ENCODE data around the gene CANT1. TPM values are rescaled to one million over a fixed set of nuclear protein-coding genes. Genes with fewer than 3 reads are reported as not detected.

Gene CANT1
- 62.5 and 65.1 TPM in 2 replicates for total RNA-seq (2022)
- percentile 68 among the genes with signal in this experiment for Bru-seq, nascent RNA
- BruChase-seq, experiment 1, labeled RNA remaining after a 6-hour chase, result percentile 86 among the genes with signal in this experiment
- BruChase-seq, experiment 2, labeled RNA remaining after a 2-hour chase, result percentile 84 among the genes with signal in this experiment
- long read RNA-seq, transcript CANT1-201 (4 exons, 3,534 nt), result major isoform, 19 of 103 reads
- long read RNA-seq, transcript CANT1-202 (5 exons, 3,252 nt), result minor isoform, 9 of 103 reads
- long read RNA-seq, partial matches to known transcripts, result 2 of 103 reads
- long read RNA-seq, other reads (novel, unspliced or antisense), result 69 of 103 reads

DNA sequence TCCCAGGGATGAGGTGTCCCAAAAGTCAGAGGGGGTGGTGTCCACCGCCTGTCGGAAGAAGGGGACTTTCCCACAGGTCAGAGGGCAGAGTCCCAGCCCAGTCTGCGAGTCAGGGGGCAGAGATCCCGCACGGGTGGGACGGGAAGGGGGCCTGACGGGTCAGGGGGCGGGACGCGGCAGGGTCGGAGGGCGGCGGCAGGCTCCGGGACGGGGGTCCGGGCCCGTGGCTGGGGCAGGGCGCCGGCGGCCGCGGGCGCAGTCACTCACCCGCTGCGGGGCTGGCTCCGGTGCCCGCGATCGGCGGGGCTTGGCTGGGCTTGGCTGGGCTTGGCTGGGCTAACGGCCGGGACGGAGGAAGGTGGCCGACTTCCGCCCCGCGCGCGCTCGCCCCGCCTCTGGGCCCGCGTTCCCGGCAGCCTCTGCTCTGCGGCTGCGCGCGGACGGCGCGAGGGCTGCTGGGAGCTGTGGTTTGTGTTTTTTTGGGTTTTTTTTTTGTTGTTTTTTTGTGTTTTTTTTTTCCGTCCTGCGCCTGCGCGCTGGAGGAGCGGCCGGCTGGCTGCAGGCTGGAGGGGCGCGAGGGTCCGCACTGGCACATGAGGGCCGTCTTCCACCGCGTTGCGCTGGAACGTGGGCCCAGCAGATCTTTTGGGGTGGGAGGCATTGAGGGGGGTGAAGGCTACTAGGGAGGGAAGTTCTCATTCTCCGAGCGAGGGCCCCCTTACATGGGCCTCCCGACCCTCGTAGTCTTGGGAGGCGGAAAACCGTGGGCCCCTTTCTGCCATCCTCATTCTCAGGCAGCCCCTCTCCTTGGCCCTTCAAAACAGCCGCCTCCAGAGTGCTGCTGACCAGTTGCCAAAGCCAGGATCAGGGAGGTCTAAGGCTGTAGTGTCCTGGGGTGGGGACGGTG, at the start of gene CANT1:
CANT1 (minus strand) TSS at position 368 of the 907 bp plus-strand sequence. CDS start 12,142 bp downstream, outside the sequence.
- Mint-ChIP-seq H3K4me3 (ENCODE audit: unreplicated experiment) (peak within 1 kb of the TSS; percentile 90), H3K4me1 (ENCODE audit: insufficient read depth, unreplicated experiment) (peaks cover 26% of the 10 kb centered on the region), H3K27ac (ENCODE audit: low read depth, unreplicated experiment) (peak within 1 kb of the TSS; percentile 98), H3K36me3 (ENCODE audit: insufficient read depth, unreplicated experiment) (peaks cover 6% of the 10 kb centered on the region), H3K27me3 (ENCODE audit: insufficient read depth, unreplicated experiment) (no peaks in the 10 kb centered on the region), H3K9me3 (ENCODE audit: unreplicated experiment) (peaks cover 7% of the 10 kb centered on the region)
- ChIA-PET CTCF (interaction anchor here (0.6 kb wide), 2 partner anchors 38 to 603 kb away, joined by 3 read pairs; no protein-coding TSS in a partner anchor), POLR2A (interaction anchor here (0.6 to 0.8 kb wide), 7 partner anchors 11 to 700 kb away, joined by 3 to 9 read pairs (median 4); partner anchors contain the start of gene LGALS3BP)
- BruUV-seq (replicated peaks), result no TSS peak
- DNase-seq (ENCODE audit: unreplicated experiment), result peak; percentile 76
- intact Hi-C loops (cut with micrococcal nuclease), result loop anchor here (10.0 kb wide), 1 partner anchor 385 kb away; no protein-coding TSS in a partner anchor
- TF ChIP-seq, protein P1, sequence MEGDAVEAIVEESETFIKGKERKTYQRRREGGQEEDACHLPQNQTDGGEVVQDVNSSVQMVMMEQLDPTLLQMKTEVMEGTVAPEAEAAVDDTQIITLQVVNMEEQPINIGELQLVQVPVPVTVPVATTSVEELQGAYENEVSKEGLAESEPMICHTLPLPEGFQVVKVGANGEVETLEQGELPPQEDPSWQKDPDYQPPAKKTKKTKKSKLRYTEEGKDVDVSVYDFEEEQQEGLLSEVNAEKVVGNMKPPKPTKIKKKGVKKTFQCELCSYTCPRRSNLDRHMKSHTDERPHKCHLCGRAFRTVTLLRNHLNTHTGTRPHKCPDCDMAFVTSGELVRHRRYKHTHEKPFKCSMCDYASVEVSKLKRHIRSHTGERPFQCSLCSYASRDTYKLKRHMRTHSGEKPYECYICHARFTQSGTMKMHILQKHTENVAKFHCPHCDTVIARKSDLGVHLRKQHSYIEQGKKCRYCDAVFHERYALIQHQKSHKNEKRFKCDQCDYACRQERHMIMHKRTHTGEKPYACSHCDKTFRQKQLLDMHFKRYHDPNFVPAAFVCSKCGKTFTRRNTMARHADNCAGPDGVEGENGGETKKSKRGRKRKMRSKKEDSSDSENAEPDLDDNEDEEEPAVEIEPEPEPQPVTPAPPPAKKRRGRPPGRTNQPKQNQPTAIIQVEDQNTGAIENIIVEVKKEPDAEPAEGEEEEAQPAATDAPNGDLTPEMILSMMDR (IDR thresholded peaks at IDR 0.05; ENCODE audit: unreplicated experiment), result no peak

DNA sequence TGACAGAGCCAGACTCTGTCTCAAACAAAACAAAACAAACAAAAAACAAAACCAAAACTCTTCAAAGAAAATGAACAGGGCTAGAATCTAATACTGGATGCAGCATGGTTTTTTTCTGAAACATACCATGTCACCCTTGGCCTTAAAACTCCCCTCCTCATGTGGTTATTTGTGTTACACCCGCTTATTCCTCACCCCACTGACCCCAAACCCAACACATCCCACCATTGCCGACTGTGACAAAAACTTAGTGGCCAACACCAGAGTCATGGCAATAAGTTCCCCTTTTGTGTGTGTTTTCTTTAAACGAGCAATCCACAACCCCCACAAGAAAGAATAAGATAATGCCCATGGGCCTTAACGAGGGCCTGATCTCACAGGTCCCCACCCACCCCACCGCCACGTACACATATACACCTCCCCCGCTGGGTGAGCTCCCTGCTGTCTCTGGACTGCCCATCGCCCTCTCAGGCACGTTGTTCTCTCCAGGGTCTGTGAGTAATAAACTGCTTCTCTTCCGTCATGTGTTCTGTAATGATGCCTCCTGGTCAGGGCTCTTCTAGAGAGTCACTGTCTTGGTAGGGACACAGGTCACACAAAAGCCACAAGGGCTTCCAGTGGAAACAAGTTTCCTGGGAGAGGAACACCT, 48.3 kb upstream of the CANT1 start:
- ChIA-PET POLR2A (interaction anchor here (0.7 kb wide), 1 partner anchor 1646 kb away, joined by 3 read pairs; no protein-coding TSS in a partner anchor), CTCF (interaction anchor here (1.4 to 3.5 kb wide), 2 partner anchors 12 to 25 kb away, joined by 4 to 11 read pairs; no protein-coding TSS in a partner anchor)
- Mint-ChIP-seq H3K27ac (ENCODE audit: low read depth, unreplicated experiment) (no peak overlapping the region), H3K4me3 (ENCODE audit: unreplicated experiment) (no peak overlapping the region), H3K4me1 (ENCODE audit: insufficient read depth, unreplicated experiment) (peaks cover 5% of the 10 kb centered on the region), H3K9me3 (ENCODE audit: unreplicated experiment) (peaks cover 12% of the 10 kb centered on the region), H3K36me3 (ENCODE audit: insufficient read depth, unreplicated experiment) (no peaks in the 10 kb centered on the region), H3K27me3 (ENCODE audit: insufficient read depth, unreplicated experiment) (no peaks in the 10 kb centered on the region)
- TF ChIP-seq, protein P1 (IDR thresholded peaks at IDR 0.05; ENCODE audit: unreplicated experiment), result no peak
- intact Hi-C loops (cut with micrococcal nuclease), result no loop called here
- BruUV-seq (replicated peaks), result no TSS peak
- no peak for DNase-seq (ENCODE audit: unreplicated experiment)

- POLR2A ChIA-PET, result no interaction called here
- no peaks in the 10 kb centered on the region for H3K36me3 Mint-ChIP-seq (ENCODE audit: insufficient read depth, unreplicated experiment)
Observed at GRCh38 chr17:79055197-79055596, 45.6 kb upstream of the CANT1 start.

More at GRCh38 chr17:79055197-79055596, 45.6 kb upstream of the CANT1 start:
- Mint-ChIP-seq H3K27ac (ENCODE audit: low read depth, unreplicated experiment) (no peak overlapping the region), H3K4me3 (ENCODE audit: unreplicated experiment) (no peak overlapping the region), H3K27me3 (ENCODE audit: insufficient read depth, unreplicated experiment) (peaks cover 12% of the 10 kb centered on the region), H3K9me3 (ENCODE audit: unreplicated experiment) (peaks cover 12% of the 10 kb centered on the region), H3K4me1 (ENCODE audit: insufficient read depth, unreplicated experiment) (peaks cover 5% of the 10 kb centered on the region)
- intact Hi-C loops (cut with micrococcal nuclease), result no loop called here
- DNase-seq (ENCODE audit: unreplicated experiment), result no peak
- CTCF ChIA-PET, result interaction anchor here (3.5 kb wide), 1 partner anchor 9 kb away, joined by 11 read pairs; no protein-coding TSS in a partner anchor
- no TSS peak for BruUV-seq (replicated peaks)
- TF ChIP-seq, protein P1 (IDR thresholded peaks at IDR 0.05; ENCODE audit: unreplicated experiment), result no peak

Measured in MCF 10A (cell line).